Femur (tissue), 1 donor: Measurements from ENCODE around the gene DPH2.

ENCODE experiments used
- DNase-seq: peaks from one replicate; pipeline ENCODE4 v3.0.0-alpha.2; 2017

Gene DPH2

GRCh38 chr1:43945674-43946235 lies 24.1 kb upstream of the DPH2 start:
- no peak for DNase-seq

- peak; percentile 97 for DNase-seq
Measured at GRCh38 chr1:43946236-43947060, 23.4 kb upstream of the DPH2 start, which contains the start of gene IPO13. Gene IPO13, plus strand, starts transcription at chr1:43946950. Its CDS starts 651 bp downstream, at chr1:43947601.

- peak; percentile 55 for DNase-seq
Measured at GRCh38 chr1:43947061-43947873, 22.5 kb upstream of the DPH2 start.

GRCh38 chr1:43947874-43948437 lies 21.9 kb upstream of the DPH2 start:
- DNase-seq, result no peak

GRCh38 chr1:43949678-43950077 lies 20.1 kb upstream of the DPH2 start:
- no peak for DNase-seq

- no peak for DNase-seq
Measured at GRCh38 chr1:43951021-43951985, 18.5 kb upstream of the DPH2 start.

GRCh38 chr1:43952731-43953346 lies 17.0 kb upstream of the DPH2 start:
- DNase-seq, result no peak

- DNase-seq, result no peak
Measured at GRCh38 chr1:43953361-43953760, 16.4 kb upstream of the DPH2 start.

GRCh38 chr1:43954036-43954435 lies 15.8 kb upstream of the DPH2 start:
- DNase-seq, result no peak

GRCh38 chr1:43956234-43956633 lies 13.6 kb upstream of the DPH2 start:
- DNase-seq, result no peak

- DNase-seq, result no peak
Measured at GRCh38 chr1:43957407-43958040, 12.3 kb upstream of the DPH2 start.

GRCh38 chr1:43958351-43959255 lies 11.2 kb upstream of the DPH2 start:
- DNase-seq, result no peak

- DNase-seq, result no peak
Measured at GRCh38 chr1:43960798-43961197, 9.0 kb upstream of the DPH2 start.

GRCh38 chr1:43961692-43962091 lies 8.1 kb upstream of the DPH2 start:
- no peak for DNase-seq

GRCh38 chr1:43962324-43962723 lies 7.5 kb upstream of the DPH2 start:
- no peak for DNase-seq

GRCh38 chr1:43963006-43963405 lies 6.8 kb upstream of the DPH2 start:
- DNase-seq, result no peak

GRCh38 chr1:43963890-43964289 lies 5.9 kb upstream of the DPH2 start:
- DNase-seq, result no peak

GRCh38 chr1:43965316-43965715 lies 4.5 kb upstream of the DPH2 start:
- DNase-seq, result no peak

GRCh38 chr1:43968348-43968948 lies 1.4 kb upstream of the DPH2 start:
- DNase-seq, result no peak

GRCh38 chr1:43969416-43969745 lies 429 bp upstream of the DPH2 start:
- DNase-seq, result no peak
